NCI-H1436 (cell line): ENCODE results near the gene ITPRID2.

Experiments
- DNase-seq: peaks from one replicate; lab custom pipeline; 2025; lab: John Stamatoyannopoulos, UW

Gene ITPRID2

GRCh38 chr2:181882246-181883020 lies 9.1 kb upstream of the ITPRID2 start:
- DNase-seq: no peak

- no peak for DNase-seq
Measured at GRCh38 chr2:181884601-181885000, 6.9 kb upstream of the ITPRID2 start.

- no peak for DNase-seq
Measured at GRCh38 chr2:181885096-181885495, 6.4 kb upstream of the ITPRID2 start.

GRCh38 chr2:181886192-181886591 lies 5.3 kb upstream of the ITPRID2 start:
- DNase-seq: no peak

- DNase-seq: no peak
Measured at GRCh38 chr2:181887045-181887444, 4.5 kb upstream of the ITPRID2 start.

GRCh38 chr2:181889776-181890175 lies 1.8 kb upstream of the ITPRID2 start:
- DNase-seq: no peak

- DNase-seq: no peak
Measured at GRCh38 chr2:181890271-181890670, 1.3 kb upstream of the ITPRID2 start.

GRCh38 chr2:181891966-181892798 lies 652 bp downstream of the ITPRID2 start:
- DNase-seq: peak; percentile 48

- no peak for DNase-seq
Measured at GRCh38 chr2:181892799-181893435, 1.4 kb downstream of the ITPRID2 start.

GRCh38 chr2:181894381-181894780 lies 2.9 kb downstream of the ITPRID2 start:
- DNase-seq: no peak

GRCh38 chr2:181895818-181896217 lies 4.3 kb downstream of the ITPRID2 start:
- no peak for DNase-seq

GRCh38 chr2:181896286-181896685 lies 4.8 kb downstream of the ITPRID2 start:
- no peak for DNase-seq

GRCh38 chr2:181900007-181900651 lies 8.6 kb downstream of the ITPRID2 start:
- DNase-seq: no peak

- no peak for DNase-seq
Measured at GRCh38 chr2:181902625-181903024, 11.1 kb downstream of the ITPRID2 start.

GRCh38 chr2:181904022-181904632 lies 12.6 kb downstream of the ITPRID2 start:
- no peak for DNase-seq

GRCh38 chr2:181907057-181907456 lies 15.5 kb downstream of the ITPRID2 start:
- DNase-seq: no peak

- DNase-seq: no peak
Measured at GRCh38 chr2:181907635-181908034, 16.1 kb downstream of the ITPRID2 start.

- DNase-seq: no peak
Measured at GRCh38 chr2:181910028-181910831, 18.7 kb downstream of the ITPRID2 start.

GRCh38 chr2:181911830-181912229 lies 20.3 kb downstream of the ITPRID2 start:
- no peak for DNase-seq

GRCh38 chr2:181915102-181915501 lies 23.6 kb downstream of the ITPRID2 start:
- no peak for DNase-seq
